ENCODE data around the gene UBAC2.

UBAC2 gene

GRCh38 chr13:99185606-99186005 is 15.0 kb upstream of the UBAC2 start:
- H3K27me3 ChIP-seq (ENCODE audit: control insufficient read depth in 1 of 2, insufficient read depth in 2 of 2, low read length in 2 of 2), result no peaks in the 10 kb centered on the region
- H3K36me3 ChIP-seq (ENCODE audit: control insufficient read depth in 2 of 2, insufficient read depth in 2 of 2, low read length in 2 of 2), result no peaks in the 10 kb centered on the region
- no peaks in the 10 kb centered on the region for H3K4me1 ChIP-seq (ENCODE audit: control insufficient read depth, insufficient read depth, low read length)

GRCh38 chr13:99190147-99190985 is 10.3 kb upstream of the UBAC2 start:
- no peak overlapping the region for H3K27ac ChIP-seq (ENCODE audit: low read length)

More at GRCh38 chr13:99185606-99186005, 15.0 kb upstream of the UBAC2 start:
- no peak overlapping the region for H3K9ac ChIP-seq (ENCODE audit: low read length in 2 of 2)
- no peak overlapping the region for H3K27ac ChIP-seq (ENCODE audit: low read length)
- H3K9me3 ChIP-seq (ENCODE audit: control insufficient read depth in 2 of 2, low read length in 2 of 2), result no peaks in the 10 kb centered on the region
- no peak overlapping the region for H3K4me3 ChIP-seq (ENCODE audit: low read length in 2 of 2)

GRCh38 chr13:99191336-99191899 is 9.2 kb upstream of the UBAC2 start:
- no peaks in the 10 kb centered on the region for H3K27me3 ChIP-seq (ENCODE audit: control insufficient read depth in 1 of 2, insufficient read depth in 2 of 2, low read length in 2 of 2)
- no peak overlapping the region for H3K27ac ChIP-seq (ENCODE audit: low read length)
- H3K4me1 ChIP-seq (ENCODE audit: control insufficient read depth, insufficient read depth, low read length), result no peaks in the 10 kb centered on the region
- no peak overlapping the region for H3K9ac ChIP-seq (ENCODE audit: low read length in 2 of 2)
- no peaks in the 10 kb centered on the region for H3K36me3 ChIP-seq (ENCODE audit: control insufficient read depth in 2 of 2, insufficient read depth in 2 of 2, low read length in 2 of 2)
- H3K9me3 ChIP-seq (ENCODE audit: control insufficient read depth in 2 of 2, low read length in 2 of 2), result no peaks in the 10 kb centered on the region
- H3K4me3 ChIP-seq (ENCODE audit: low read length in 2 of 2), result peak overlapping the region in 1 of 2 donors; percentile 20

More at GRCh38 chr13:99190147-99190985, 10.3 kb upstream of the UBAC2 start:
- Histone ChIP-seq H3K9ac (ENCODE audit: low read length in 2 of 2) (no peak overlapping the region), H3K4me1 (ENCODE audit: control insufficient read depth, insufficient read depth, low read length) (no peaks in the 10 kb centered on the region), H3K27me3 (ENCODE audit: control insufficient read depth in 1 of 2, insufficient read depth in 2 of 2, low read length in 2 of 2) (no peaks in the 10 kb centered on the region), H3K4me3 (ENCODE audit: low read length in 2 of 2) (no peak overlapping the region), H3K36me3 (ENCODE audit: control insufficient read depth in 2 of 2, insufficient read depth in 2 of 2, low read length in 2 of 2) (no peaks in the 10 kb centered on the region), H3K9me3 (ENCODE audit: control insufficient read depth in 2 of 2, low read length in 2 of 2) (no peaks in the 10 kb centered on the region)

GRCh38 chr13:99191900-99192399 is 8.7 kb upstream of the UBAC2 start:
- Histone ChIP-seq H3K4me1 (ENCODE audit: control insufficient read depth, insufficient read depth, low read length) (no peaks in the 10 kb centered on the region), H3K9me3 (ENCODE audit: control insufficient read depth in 2 of 2, low read length in 2 of 2) (no peaks in the 10 kb centered on the region), H3K9ac (ENCODE audit: low read length in 2 of 2) (no peak overlapping the region), H3K36me3 (ENCODE audit: control insufficient read depth in 2 of 2, insufficient read depth in 2 of 2, low read length in 2 of 2) (no peaks in the 10 kb centered on the region), H3K4me3 (ENCODE audit: low read length in 2 of 2) (peak overlapping the region in 1 of 2 donors; percentile 20), H3K27ac (ENCODE audit: low read length) (no peak overlapping the region), H3K27me3 (ENCODE audit: control insufficient read depth in 1 of 2, insufficient read depth in 2 of 2, low read length in 2 of 2) (no peaks in the 10 kb centered on the region)

- H3K4me3 ChIP-seq (ENCODE audit: low read length in 2 of 2), result no peak overlapping the region
- no peaks in the 10 kb centered on the region for H3K9me3 ChIP-seq (ENCODE audit: control insufficient read depth in 2 of 2, low read length in 2 of 2)
- no peaks in the 10 kb centered on the region for H3K4me1 ChIP-seq (ENCODE audit: control insufficient read depth, insufficient read depth, low read length)
- no peaks in the 10 kb centered on the region for H3K27me3 ChIP-seq (ENCODE audit: control insufficient read depth in 1 of 2, insufficient read depth in 2 of 2, low read length in 2 of 2)
- H3K9ac ChIP-seq (ENCODE audit: low read length in 2 of 2), result no peak overlapping the region
- H3K36me3 ChIP-seq (ENCODE audit: control insufficient read depth in 2 of 2, insufficient read depth in 2 of 2, low read length in 2 of 2), result no peaks in the 10 kb centered on the region
- H3K27ac ChIP-seq (ENCODE audit: low read length), result no peak overlapping the region
Observed at GRCh38 chr13:99192480-99192879, 8.2 kb upstream of the UBAC2 start.

GRCh38 chr13:99193152-99193551 is 7.5 kb upstream of the UBAC2 start:
- no peak overlapping the region for H3K9ac ChIP-seq (ENCODE audit: low read length in 2 of 2)
- no peaks in the 10 kb centered on the region for H3K4me1 ChIP-seq (ENCODE audit: control insufficient read depth, insufficient read depth, low read length)
- no peaks in the 10 kb centered on the region for H3K27me3 ChIP-seq (ENCODE audit: control insufficient read depth in 1 of 2, insufficient read depth in 2 of 2, low read length in 2 of 2)
- H3K9me3 ChIP-seq (ENCODE audit: control insufficient read depth in 2 of 2, low read length in 2 of 2), result no peaks in the 10 kb centered on the region
- H3K27ac ChIP-seq (ENCODE audit: low read length), result no peak overlapping the region
- H3K4me3 ChIP-seq (ENCODE audit: low read length in 2 of 2), result no peak overlapping the region
- H3K36me3 ChIP-seq (ENCODE audit: control insufficient read depth in 2 of 2, insufficient read depth in 2 of 2, low read length in 2 of 2), result no peaks in the 10 kb centered on the region

- Histone ChIP-seq H3K9ac (ENCODE audit: low read length in 2 of 2) (no peak overlapping the region), H3K27me3 (ENCODE audit: control insufficient read depth in 1 of 2, insufficient read depth in 2 of 2, low read length in 2 of 2) (no peaks in the 10 kb centered on the region), H3K36me3 (ENCODE audit: control insufficient read depth in 2 of 2, insufficient read depth in 2 of 2, low read length in 2 of 2) (no peaks in the 10 kb centered on the region), H3K27ac (ENCODE audit: low read length) (no peak overlapping the region), H3K9me3 (ENCODE audit: control insufficient read depth in 2 of 2, low read length in 2 of 2) (no peaks in the 10 kb centered on the region), H3K4me1 (ENCODE audit: control insufficient read depth, insufficient read depth, low read length) (peaks cover under 1% of the 10 kb centered on the region), H3K4me3 (ENCODE audit: low read length in 2 of 2) (no peak overlapping the region)
Observed at GRCh38 chr13:99196466-99197116, 4.1 kb upstream of the UBAC2 start.

- H3K36me3 ChIP-seq (ENCODE audit: control insufficient read depth in 2 of 2, insufficient read depth in 2 of 2, low read length in 2 of 2), result no peaks in the 10 kb centered on the region
- no peaks in the 10 kb centered on the region for H3K27me3 ChIP-seq (ENCODE audit: control insufficient read depth in 1 of 2, insufficient read depth in 2 of 2, low read length in 2 of 2)
- no peaks in the 10 kb centered on the region for H3K9me3 ChIP-seq (ENCODE audit: control insufficient read depth in 2 of 2, low read length in 2 of 2)
- no peak overlapping the region for H3K27ac ChIP-seq (ENCODE audit: low read length)
- no peak overlapping the region for H3K4me3 ChIP-seq (ENCODE audit: low read length in 2 of 2)
- no peak overlapping the region for H3K9ac ChIP-seq (ENCODE audit: low read length in 2 of 2)
- peaks cover 6% of the 10 kb centered on the region for H3K4me1 ChIP-seq (ENCODE audit: control insufficient read depth, insufficient read depth, low read length)
Observed at GRCh38 chr13:99197117-99197651, 3.5 kb upstream of the UBAC2 start.

- peak overlapping the region; percentile 97 for H3K27ac ChIP-seq (ENCODE audit: low read length)
- H3K36me3 ChIP-seq (ENCODE audit: control insufficient read depth in 2 of 2, insufficient read depth in 2 of 2, low read length in 2 of 2), result no peaks in the 10 kb centered on the region
- H3K9ac ChIP-seq (ENCODE audit: low read length in 2 of 2), result peak overlapping the region; percentile 95 to 98
- H3K9me3 ChIP-seq (ENCODE audit: control insufficient read depth in 2 of 2, low read length in 2 of 2), result no peaks in the 10 kb centered on the region
- H3K27me3 ChIP-seq (ENCODE audit: control insufficient read depth in 1 of 2, insufficient read depth in 2 of 2, low read length in 2 of 2), result no peaks in the 10 kb centered on the region
- peak overlapping the region; percentile 92 to 95 for H3K4me3 ChIP-seq (ENCODE audit: low read length in 2 of 2)
- H3K4me1 ChIP-seq (ENCODE audit: control insufficient read depth, insufficient read depth, low read length), result peaks cover 11% of the 10 kb centered on the region
Observed at GRCh38 chr13:99199541-99200431, 868 bp upstream of the UBAC2 start.
